ENCODE measurements around the gene MAD1L1. TPM values are rescaled to one million over a fixed set of nuclear protein-coding genes. Genes with fewer than 3 reads are reported as not detected.

MAD1L1 gene
- total and polyA plus RNA-seq, 8 donors, result 12.8 to 469 (median 27.3) TPM

GRCh38 chr7:2068693-2069471 is 163.9 kb downstream of the MAD1L1 start:
- 82 to 91% (median 87%) methylated on average over 16 to 23 of the region's 23 CpGs for WGBS, 5 donors
- H3K27me3 ChIP-seq, result no peaks in the 10 kb centered on the region
- peaks cover 0 to 6% (median 5%) of the 10 kb centered on the region in 4 donors for H3K4me1 ChIP-seq
- intact Hi-C loops (cut with DNase I; ENCODE audit: low total_unique reads), result no loop called here
- H3K27ac ChIP-seq, result no peak overlapping the region
- DNase-seq, result no peak
- no peak for TF ChIP-seq EP300 (IDR thresholded peaks at IDR 0.05)
- TF ChIP-seq POLR2A (IDR thresholded peaks at IDR 0.05), result no peak
- no peak for TF ChIP-seq POLR2AphosphoS5 (IDR thresholded peaks at IDR 0.05)
- TF ChIP-seq CTCF (IDR thresholded peaks at IDR 0.05), result no peak
- no peaks in the 10 kb centered on the region for H3K9me3 ChIP-seq
- peaks cover 0 to 52% (median 32%) of the 10 kb centered on the region in 4 donors for H3K36me3 ChIP-seq
- H3K4me3 ChIP-seq, result no peak overlapping the region

GRCh38 chr7:2066251-2066919 is 166.4 kb downstream of the MAD1L1 start:
- WGBS, 5 donors, result 83 to 89% (median 88%) methylated on average over 21 to 28 of the region's 28 CpGs
- no peaks in the 10 kb centered on the region for H3K9me3 ChIP-seq
- no peak for DNase-seq
- H3K4me1 ChIP-seq, result peaks cover 0 to 11% (median 7%) of the 10 kb centered on the region in 4 donors
- H3K36me3 ChIP-seq, result peaks cover 0 to 52% (median 32%) of the 10 kb centered on the region in 4 donors
- intact Hi-C loops (cut with DNase I; ENCODE audit: low total_unique reads), result no loop called here
- no peak for TF ChIP-seq CTCF (IDR thresholded peaks at IDR 0.05)
- TF ChIP-seq POLR2A (IDR thresholded peaks at IDR 0.05), result no peak
- TF ChIP-seq POLR2AphosphoS5 (IDR thresholded peaks at IDR 0.05), result no peak
- no peaks in the 10 kb centered on the region for H3K27me3 ChIP-seq
- no peak overlapping the region for H3K27ac ChIP-seq
- H3K4me3 ChIP-seq, result no peak overlapping the region

DNA sequence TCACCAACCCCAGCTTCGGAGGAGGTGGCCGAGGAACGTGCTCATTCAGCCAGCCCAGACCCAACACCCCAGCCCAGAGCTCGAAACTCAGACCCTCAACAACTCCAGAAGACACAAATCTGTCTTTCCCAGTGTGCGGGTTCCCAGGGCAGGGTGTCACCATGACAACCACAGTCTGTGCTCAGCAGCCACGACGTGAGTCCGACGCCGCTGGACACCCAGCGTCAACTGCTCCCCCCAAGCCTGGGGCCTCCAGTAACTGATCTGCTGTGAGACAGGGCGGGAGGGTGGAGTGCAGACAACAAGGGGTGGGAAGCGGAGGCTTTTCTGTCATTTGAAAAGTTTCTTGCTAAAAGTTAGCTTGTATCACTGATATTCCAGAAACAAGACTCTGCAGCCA is 167.2 kb downstream of the MAD1L1 start:
- H3K9me3 ChIP-seq, result peaks cover 0 to 1% (median 0%) of the 10 kb centered on the region in 4 donors
- peaks cover 0 to 52% (median 32%) of the 10 kb centered on the region in 4 donors for H3K36me3 ChIP-seq
- TF ChIP-seq POLR2A (IDR thresholded peaks at IDR 0.05) (no peak), POLR2AphosphoS5 (IDR thresholded peaks at IDR 0.05) (no peak), EP300 (IDR thresholded peaks at IDR 0.05) (no peak), CTCF (IDR thresholded peaks at IDR 0.05) (no peak)
- peaks cover 0 to 11% (median 7%) of the 10 kb centered on the region in 4 donors for H3K4me1 ChIP-seq
- no peak overlapping the region for H3K27ac ChIP-seq
- no peak overlapping the region for H3K4me3 ChIP-seq
- WGBS, 5 donors, result 90 to 96% (median 95%) methylated on average over 10 to 13 of the region's 13 CpGs
- H3K27me3 ChIP-seq, result no peaks in the 10 kb centered on the region
- no peak for DNase-seq
- intact Hi-C loops (cut with DNase I; ENCODE audit: low total_unique reads), result no loop called here

DNA sequence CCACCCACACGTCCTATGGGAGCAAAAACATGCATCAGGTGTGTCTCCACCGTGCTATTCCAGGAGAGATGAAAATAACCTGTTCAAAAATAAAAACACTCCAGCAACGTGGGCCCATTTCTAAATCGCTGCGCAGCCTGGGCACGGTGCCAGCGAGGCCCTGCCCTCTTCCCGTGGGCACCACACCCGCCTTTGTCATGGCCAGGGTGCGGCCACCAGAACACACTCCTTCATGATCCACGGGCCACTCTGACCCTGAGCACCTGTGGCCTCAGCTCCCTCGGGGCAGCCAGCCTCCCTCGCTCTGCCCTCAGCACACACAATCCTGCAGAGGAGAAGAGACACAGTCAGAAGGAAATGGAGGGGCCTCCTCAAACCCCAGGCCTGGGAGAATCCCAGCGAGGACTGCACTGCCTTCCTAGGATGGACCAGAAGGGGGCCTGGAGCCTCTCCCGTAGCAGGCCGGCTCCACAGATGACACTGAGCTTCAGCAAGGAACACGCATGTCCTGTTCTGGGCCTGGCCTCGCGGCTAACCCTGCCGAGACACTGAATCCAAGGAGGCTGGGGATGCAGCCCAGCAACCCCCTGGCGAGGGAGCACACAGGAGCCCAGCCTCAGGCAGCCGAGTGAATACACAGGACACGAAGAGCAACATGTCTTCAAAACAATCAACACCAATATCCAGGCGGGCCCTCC is 169.0 kb downstream of the MAD1L1 start:
- Histone ChIP-seq H3K36me3 (peaks cover 0 to 45% (median 28%) of the 10 kb centered on the region in 4 donors), H3K4me1 (peaks cover 0 to 11% (median 7%) of the 10 kb centered on the region in 4 donors), H3K9me3 (peaks cover 0 to 8% (median 3%) of the 10 kb centered on the region in 4 donors), H3K27me3 (no peaks in the 10 kb centered on the region), H3K27ac (no peak overlapping the region), H3K4me3 (no peak overlapping the region)
- 42 to 59% (median 51%) methylated on average over 21 to 24 of the region's 24 CpGs for WGBS, 5 donors
- TF ChIP-seq POLR2A (IDR thresholded peaks at IDR 0.05) (no peak), EP300 (IDR thresholded peaks at IDR 0.05) (no peak), CTCF (IDR thresholded peaks at IDR 0.05) (peak in 1 of 7 experiments; percentile 8), POLR2AphosphoS5 (IDR thresholded peaks at IDR 0.05) (peak in 1 of 3 donors; percentile 13)
- DNase-seq, result peak; percentile 65 to 78
- intact Hi-C loops (cut with DNase I; ENCODE audit: low total_unique reads), result no loop called here
